H1 (cell line): ENCODE measurements around the gene BMAL2. TPM values are rescaled to one million over a fixed set of nuclear protein-coding genes. Genes with fewer than 3 reads are reported as not detected.

Experiments used
- polyA plus RNA-seq, 7 experiments: library from polyadenylated mRNA; depleted of rRNA in 3 of 7; stranded (reverse) in 5 of 7; unstranded in 2 of 7; fragments of >200 nt in 5 of 7; fragments of 200-250 nt in 2 of 7; gene quantifications; 1 replicate in 5 of 7; 2 replicates in 1 of 7; 4 replicates in 1 of 7; pipeline versions ENCODE4 v1.2.1 to v1.2.3, GENCODE V29; 2011 to 2013; ENCODE audit warnings: missing spikeins in 2 of 7, mixed read lengths in 2 of 7
- total RNA-seq: library from RNA; stranded (reverse); fragmentation: NEBNext Ultra II Directional; extraction: Animal tissue kit (Norgen Biotek cat#: 25700); gene quantifications from 2 replicates; pipeline ENCODE4 v1.2.1, GENCODE V29; 2021
- TF ChIP-seq, protein P1 (sequence below), 3 experiments: IDR thresholded peaks; 1 replicate in 2 of 3; 2 replicates in 1 of 3; pipeline versions ENCODE4 v1.5.1 to v1.6.1; 2011; ENCODE audit warnings: low read length in 3 of 3, mild to moderate bottlenecking in 3 of 3, inconsistent platforms in 2 of 3, low read depth in 1 of 3, moderate library complexity in 1 of 3; ENCODE audit not compliant: insufficient read depth in 1 of 3; ENCODE audit errors: control extremely low read depth in 1 of 3

BMAL2 gene
- total and polyA plus RNA-seq, 2 of the 8 experiments (the other 6 are each of a cell fraction or from before 2014, with no cell fraction given), result 3.2 to 20.6 TPM

- TF ChIP-seq, protein P1, sequence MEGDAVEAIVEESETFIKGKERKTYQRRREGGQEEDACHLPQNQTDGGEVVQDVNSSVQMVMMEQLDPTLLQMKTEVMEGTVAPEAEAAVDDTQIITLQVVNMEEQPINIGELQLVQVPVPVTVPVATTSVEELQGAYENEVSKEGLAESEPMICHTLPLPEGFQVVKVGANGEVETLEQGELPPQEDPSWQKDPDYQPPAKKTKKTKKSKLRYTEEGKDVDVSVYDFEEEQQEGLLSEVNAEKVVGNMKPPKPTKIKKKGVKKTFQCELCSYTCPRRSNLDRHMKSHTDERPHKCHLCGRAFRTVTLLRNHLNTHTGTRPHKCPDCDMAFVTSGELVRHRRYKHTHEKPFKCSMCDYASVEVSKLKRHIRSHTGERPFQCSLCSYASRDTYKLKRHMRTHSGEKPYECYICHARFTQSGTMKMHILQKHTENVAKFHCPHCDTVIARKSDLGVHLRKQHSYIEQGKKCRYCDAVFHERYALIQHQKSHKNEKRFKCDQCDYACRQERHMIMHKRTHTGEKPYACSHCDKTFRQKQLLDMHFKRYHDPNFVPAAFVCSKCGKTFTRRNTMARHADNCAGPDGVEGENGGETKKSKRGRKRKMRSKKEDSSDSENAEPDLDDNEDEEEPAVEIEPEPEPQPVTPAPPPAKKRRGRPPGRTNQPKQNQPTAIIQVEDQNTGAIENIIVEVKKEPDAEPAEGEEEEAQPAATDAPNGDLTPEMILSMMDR (IDR thresholded peaks at IDR 0.05; ENCODE audit: control extremely low read depth in 1 of 3, insufficient read depth in 1 of 3, low read depth in 1 of 3, low read length in 3 of 3), result no peak
Observed at GRCh38 chr12:27316947-27317346, 15.7 kb upstream of the BMAL2 start (continued).
